CD1c-positive myeloid dendritic cell (primary cell): ENCODE measurements around the gene TENM3.

Experiments
- DNase-seq: peaks from one replicate; pipeline ENCODE4 v3.0.0-alpha.2; 2016; ENCODE audit errors: extremely low spot score

TENM3 gene

DNA sequence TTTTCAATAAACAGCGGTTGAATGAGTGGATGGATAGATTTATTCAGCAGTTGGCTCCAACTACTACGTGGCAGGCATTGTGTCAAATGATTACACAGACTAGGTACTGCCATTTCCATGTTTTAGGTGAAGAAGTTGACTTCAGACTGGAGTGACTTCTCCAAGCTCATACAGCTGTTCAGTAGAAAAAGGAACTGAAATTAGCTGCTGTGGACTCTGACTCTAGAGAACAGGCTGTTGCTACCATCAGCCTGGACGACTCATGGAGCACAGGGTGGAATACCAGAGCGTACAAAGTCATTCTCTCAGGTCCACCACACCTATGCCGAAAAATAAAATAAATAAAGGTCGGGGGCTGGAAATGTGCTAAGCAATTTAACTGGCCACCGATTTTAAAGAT lies 45.3 kb downstream of the TENM3 start:
- no peak for DNase-seq

DNA sequence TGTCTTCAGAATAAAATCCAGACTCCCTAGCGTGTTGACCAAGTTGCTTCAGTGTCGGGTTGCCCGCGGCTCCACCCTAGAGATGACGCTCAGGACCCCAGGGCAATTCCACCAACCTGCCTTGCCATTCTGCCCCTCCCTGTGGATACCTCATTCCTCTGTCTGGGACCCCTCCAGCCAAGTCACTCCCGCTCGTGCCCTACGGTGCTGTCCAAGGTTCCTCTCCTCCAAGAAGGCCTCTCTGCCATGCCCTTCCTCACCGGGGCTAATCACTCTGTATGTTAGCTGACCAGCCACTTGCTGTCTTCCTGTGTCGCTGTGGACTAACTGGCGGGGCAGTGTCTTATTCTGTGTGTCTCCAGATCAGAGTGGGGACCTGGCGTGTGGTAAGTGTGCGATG lies 46.6 kb downstream of the TENM3 start:
- no peak for DNase-seq

DNA sequence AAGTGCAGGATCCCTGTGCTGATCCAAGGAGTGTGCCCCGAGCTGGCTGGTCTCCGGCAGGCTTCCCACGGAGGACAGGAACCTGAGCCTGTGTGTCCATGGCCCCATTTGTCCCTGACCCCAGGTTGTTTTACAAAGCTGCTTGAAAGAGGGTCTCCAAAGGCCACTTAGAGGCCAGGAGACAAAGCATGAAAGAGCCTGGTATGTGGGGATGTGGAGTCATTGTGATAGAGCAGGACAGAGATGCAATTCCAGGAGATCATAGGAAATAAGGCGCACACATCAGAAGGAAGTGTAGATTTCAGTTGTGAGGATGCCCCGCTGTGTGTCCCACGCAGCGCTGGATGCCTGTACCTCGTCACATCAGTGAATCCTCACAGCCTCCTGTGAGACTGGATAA lies 48.0 kb downstream of the TENM3 start:
- no peak for DNase-seq

DNA sequence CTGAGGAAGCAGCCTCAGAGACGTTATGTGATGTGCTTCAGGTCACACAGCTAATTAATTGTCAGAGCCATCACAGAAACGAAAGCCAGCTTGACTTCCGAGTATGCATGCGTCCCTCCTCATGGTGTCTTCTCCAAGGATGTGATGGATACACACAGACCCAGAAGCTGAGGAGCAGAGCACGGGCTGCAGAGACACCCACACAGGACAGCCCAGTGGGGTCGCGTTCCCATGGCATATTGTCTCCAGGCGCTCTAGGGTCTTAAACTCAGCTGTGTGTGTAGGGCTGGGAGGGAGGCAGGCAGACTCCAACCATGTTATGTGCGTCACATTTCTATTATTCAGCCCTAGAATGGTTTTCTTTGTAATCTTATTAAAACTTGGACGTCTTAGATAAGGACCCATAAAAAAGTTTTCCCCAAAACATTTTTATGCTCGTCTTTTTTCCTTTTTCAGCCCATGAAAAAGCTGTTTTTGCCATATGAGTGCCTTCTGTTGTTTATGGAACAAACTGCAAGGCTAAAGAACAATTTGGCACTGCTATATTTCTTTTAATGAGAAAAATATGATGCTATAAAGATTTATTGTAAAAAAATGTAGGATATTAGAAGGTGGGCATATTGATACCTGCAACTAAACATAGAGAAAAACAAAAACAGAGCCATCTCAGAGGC lies 48.5 kb downstream of the TENM3 start:
- DNase-seq: no peak

DNA sequence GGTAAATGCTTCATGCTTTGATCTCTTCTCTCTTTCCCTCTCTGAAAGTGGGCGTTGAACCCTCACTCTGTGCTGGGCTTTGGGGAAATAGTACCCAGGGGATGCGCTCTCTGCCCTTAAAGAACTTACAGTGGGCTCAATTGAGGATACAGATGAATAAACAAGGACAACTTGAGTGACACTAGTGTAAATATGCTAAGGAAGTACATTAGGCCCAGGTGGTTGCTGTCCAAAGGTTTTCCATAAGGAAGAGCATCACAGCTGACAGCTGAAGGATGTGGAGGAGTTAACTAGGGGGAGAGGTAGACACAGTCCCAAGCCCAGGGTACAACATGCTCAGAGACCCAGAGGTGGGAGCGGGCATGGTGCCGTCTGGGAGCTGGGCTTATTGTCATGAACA lies 49.4 kb downstream of the TENM3 start:
- DNase-seq: no peak

DNA sequence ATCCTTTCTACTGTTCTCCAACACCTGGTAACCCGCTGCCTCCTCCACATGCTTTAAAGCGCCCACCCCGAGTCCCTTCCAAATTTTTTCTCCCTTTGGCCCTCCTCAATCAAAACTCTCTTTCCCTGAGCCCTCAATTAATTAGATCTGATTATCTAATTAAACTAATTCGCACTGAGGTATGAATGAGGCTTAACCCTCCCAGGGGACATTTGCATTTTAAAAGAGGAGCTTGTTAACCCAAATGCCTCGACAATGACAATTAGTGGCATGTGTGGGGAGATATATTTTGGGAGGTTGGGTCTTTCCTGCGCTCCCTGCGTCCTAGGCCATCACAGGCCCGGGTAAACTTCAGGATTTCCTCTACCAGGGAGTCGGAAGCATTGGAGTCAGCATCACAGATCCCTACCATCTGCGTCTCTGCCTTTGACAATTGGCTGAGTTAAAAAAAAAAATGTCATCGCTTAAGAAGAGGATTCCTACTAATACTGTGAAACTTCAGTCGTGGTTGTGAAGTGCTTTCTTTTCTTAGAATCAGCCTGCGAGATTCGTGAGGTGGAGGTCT lies 50.6 kb downstream of the TENM3 start:
- DNase-seq: no peak

DNA sequence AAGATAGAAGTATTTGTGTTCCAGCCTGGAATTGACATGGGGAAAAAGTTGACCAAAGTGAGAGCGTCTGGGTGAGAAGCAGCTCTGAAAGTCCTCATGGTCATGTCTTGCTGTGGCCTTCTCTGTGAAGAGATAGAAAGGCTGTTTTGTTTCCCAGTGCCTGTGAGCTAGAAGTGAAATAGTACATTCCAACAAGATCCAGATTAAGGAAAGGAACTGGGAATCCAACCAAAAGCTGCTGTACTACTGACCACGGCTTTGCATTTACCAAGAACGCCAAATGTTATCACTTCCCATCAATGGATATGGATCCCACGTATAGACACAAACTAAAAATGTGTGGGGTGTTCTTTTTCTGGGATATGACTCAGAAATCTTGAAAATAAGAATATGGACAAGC lies 51.2 kb downstream of the TENM3 start:
- DNase-seq: no peak

DNA sequence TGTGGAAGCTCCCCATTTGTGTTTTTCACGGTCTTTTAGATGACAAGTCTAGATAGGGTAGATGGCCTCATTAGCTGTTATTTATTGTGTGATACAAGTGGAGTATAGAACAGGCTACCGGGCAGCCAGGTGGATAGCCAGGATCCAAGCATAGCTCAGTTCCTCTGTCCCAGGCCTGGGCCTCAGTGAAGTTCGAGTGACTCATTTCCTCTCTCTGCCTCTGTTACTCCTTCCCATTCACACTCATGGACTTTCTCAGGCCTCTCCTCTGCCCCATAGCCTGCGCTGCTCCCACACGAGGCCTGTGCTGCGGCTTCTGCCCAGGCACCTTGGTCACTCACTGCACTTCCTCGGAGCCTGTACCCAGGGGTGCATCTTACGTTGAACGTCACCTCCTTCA lies 54.5 kb downstream of the TENM3 start:
- DNase-seq: no peak

DNA sequence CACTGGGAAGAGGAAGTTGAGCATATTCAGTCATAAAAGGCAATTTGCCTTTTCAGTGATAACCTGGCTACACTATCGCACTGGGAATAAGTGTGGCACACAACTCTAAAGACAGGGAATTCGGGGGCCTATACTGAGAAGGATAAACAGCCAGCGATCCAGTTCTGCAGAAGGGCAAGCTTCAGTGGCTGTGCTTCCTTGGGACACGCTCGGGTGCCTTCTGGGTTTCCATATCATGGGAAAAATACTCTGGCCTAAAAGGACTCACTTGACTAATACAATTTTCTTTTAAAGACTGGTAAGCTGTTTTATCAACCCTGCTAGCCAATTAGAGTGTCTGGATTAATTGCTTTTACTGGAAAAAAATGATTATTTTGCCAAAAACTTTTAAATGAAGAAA lies 58.5 kb downstream of the TENM3 start:
- DNase-seq: no peak

DNA sequence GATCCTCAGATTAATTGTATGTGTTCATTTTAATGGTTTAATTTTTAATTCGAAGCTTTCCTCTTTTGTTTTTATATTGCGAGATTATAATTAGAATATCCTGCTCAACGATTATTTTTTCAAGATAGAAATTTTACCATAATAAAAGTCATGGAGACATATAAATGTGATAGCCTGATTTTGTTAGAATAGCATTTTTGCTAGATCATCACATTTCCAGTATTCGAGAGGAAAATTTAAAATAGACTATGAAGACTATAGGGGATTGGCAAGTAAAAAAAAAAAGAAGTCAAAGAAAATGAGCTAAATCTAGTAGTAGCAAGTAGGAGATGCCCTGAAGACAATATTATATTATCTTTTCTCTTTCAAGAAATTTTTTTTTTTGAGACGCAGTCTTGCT lies 60.6 kb downstream of the TENM3 start:
- DNase-seq: no peak

DNA sequence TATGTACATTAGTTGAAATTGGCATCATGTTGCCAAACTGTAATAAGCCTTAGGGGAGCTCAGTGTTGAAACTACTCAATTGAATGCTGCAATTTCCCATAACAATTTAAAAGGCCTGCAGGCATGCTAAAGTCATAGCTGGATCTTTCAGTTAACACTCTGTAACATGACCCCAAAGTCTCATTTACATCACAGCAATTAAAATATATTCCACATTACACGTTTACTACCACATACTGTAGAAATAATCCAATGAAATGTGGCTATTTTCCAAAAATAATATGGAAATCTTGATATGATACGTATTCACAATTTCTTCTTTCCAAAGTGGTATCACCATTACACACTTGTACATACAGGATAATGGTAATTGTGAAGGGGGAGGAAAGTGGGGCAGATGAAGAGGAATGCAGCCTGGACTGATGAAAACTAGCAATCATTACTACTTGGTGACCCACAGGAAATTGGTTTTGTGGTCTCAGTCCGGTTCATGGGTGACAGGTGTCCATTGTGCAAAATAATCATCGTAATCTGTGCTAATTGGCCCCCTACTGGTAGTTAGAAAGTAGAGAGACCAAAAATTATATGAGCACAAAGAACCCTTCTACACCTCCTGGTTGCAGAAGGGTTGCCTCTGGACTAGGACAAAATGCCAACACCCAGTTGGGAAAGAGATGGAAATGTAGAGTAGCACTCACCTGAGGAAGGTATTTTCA lies 63.7 kb downstream of the TENM3 start:
- no peak for DNase-seq

DNA sequence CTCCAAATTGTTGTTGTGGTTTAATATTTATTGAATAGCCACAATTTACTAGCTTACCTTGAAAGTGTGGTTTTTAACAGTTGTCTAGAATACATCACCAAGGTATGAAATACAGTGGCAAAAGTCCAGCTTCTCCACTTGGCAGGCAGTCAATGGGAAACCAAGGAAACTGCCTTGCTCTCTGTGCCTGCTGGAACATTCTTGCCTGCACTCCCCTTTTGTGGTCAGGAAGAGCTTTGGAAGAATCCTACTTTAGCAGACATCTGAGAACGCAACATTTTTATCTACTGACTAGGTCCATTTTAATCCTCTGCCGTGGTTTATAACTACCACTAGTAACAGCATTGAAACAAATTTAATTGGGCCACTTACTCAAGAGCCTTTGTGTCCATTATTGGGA lies 64.5 kb downstream of the TENM3 start:
- DNase-seq: no peak

DNA sequence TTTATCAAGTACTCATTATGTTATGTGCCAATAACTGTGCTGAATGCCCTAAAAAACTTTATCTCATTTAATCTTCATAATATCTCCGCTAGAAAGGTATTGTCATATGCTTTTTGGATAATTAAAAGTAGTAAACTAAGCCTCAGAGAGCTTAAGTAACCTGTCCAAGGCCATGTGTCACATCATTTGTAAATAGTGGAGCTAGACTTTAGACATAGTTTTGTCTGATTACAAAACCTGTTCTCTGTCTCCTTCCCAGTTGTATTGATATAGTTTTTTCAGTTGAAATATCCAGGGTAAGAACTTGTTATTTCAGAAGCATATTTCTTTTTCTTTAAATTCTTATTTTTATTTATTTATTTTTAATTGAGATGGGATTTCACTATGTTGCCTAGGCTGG lies 66.7 kb downstream of the TENM3 start:
- no peak for DNase-seq

DNA sequence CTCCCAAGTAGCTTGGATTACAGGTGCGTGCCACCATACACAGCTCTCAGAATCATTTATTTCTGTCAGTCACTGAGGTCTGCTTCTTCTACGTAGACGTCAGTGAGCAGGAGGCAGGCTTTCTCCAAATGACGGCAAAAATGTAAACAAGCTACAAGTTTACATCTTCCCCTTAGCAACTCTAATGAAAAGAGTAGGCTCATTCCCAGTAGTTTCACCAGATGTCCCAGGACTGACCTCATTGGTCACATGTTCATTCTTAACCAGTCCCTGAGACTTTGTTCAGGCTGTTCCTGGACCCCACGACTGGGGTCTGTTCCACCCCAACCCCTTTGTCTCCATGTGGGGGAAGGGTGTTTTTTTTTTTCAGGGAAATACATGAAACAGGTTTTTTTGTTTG lies 67.1 kb downstream of the TENM3 start:
- no peak for DNase-seq

DNA sequence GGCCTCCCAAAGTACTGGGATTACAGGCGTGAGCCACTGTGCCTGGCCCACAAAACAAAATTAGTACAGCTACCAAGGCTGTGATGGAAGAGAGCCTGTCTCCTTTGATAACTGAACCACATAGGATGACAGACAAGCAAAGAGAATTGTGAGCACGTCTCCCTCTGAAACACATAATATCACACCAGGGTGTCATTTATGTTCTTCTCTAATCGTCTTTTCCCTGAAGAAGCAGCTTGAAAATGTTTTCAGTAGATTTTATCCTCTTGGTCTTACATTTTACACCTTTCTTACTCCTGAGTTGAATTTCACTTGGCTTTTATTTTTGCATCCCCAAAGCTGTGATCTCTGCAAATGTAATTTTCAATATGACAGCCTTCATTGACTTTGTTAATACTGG lies 67.8 kb downstream of the TENM3 start:
- DNase-seq: no peak

DNA sequence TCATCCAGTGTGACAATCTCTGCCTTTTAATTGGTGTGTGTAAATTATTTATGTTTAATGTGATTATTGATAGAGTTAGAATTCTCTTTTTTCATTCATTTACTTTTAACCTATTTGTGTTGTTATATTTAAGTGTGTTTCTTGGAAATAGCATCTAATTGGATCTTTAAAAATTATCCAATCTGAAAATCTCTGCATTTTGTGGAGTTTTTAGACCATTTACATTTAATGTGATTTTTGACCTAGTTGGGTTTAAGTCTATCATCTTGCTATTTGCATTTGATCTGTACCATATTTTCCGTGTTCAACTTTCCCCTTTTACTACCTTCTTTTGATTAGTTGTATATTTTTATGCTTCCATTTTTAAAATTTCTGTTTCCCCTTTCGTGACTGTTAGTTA lies 71.3 kb downstream of the TENM3 start:
- no peak for DNase-seq

DNA sequence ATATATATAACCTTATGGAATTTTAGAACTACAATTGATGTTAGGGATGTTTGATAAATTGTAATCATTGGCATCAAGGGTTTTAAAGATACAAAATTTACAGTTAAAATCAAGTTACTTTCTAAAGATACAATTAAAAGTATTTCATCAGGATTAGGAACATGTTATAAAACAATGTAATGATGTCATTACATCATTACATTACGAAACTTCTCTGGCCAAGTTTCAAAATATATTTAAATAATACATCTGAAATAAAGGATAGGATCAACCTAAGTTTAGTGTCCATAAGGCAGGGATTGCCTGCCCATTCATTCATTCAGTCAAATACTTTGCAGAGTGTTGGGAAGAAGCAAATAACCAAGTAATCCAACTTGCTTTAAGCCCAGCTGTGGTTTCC lies 75.1 kb downstream of the TENM3 start:
- no peak for DNase-seq

DNA sequence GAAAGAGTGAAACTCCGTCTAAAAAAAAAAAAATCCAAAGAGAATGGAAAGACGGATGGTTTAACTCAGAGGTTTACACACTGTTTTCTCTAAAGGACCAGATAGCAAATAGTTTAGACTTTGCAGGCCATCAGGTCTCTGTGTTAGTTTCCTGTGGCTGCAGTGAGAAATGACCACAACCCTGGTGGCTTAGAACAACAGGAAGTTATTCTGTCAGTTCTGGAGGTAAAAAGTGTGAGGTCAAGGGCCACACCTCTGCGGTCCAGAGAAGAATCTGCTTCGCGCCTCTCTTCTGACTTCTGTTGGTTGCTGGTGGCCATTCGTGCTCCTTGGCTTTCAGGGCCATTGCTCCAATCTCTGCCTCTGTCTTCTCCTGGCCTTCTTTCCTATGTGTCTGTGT lies 76.9 kb downstream of the TENM3 start:
- no peak for DNase-seq

DNA sequence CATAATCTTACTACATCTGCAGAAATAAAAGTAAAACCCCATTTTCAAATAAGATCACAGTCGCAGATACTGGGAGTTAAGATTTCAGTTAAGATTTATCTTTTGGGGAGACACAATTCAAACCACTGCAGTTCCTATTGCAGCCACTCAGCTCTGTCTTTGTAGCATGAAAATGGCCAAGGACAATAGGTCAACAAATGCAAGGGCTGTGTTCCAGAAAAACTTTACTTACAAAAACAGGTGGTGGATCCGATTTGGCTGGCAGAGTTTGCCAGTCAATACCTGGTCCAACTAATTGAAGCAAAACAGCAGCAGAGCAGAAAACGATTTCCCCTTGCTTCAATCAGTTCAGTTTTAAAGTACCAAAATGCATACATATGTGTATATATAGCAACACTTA lies 77.4 kb downstream of the TENM3 start:
- DNase-seq: no peak

DNA sequence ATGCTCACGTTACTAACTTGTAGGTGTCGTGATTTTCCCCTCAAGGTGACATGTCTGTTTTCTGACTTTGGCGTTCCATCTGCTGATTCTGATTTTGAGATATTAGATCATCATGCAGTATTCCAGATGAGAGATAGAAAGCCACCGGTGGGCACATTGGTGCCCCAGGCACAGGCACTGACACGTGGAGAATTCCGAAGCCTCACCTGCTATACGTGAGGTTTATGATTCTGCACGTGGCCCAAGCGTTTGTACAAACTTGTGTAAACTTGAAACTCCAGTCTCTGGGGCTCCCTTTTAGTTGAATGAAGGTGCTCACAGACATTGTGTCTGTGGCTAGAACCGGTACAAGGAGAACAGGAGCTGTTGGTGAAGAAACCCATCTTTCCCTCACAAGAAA lies 81.1 kb downstream of the TENM3 start:
- DNase-seq: no peak

DNA sequence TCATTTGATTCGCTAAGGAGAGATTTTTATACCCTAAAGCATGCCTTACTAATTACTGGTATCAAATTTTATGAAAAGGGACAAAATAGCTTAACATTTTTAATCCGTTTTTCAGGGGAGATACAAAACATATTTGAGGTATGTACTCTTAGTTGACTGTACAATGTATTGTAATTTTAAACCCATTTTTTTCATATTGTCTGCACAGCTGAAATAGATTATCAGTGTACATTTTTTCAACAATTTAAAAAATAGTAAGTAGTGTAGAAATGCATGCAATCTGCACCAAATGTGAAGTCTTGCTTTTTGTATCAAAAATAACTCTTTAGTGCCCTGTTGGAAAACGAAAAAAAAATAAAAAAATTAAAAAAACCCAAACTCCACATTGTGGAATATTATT lies 82.2 kb downstream of the TENM3 start:
- DNase-seq: no peak

DNA sequence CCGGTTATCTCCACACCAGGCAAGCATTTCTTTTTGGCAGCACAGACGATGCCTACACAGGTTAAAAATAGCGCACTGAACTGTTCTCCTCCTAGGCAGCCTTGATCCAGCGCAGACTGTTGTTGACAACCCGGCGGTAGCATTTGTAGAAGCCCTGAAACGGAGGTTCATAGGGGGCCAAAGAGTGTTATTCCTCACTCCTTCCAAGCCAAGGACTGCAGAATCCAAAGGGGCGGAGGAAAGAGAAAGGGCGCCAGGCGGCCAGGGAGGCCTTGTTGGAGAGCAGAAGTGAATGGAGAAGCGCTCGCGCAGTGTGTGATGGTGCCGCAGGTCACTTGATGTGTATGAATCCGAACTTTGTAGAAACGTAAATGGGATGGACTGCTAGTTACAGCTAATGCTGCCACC lies 82.7 kb downstream of the TENM3 start:
- no peak for DNase-seq

DNA sequence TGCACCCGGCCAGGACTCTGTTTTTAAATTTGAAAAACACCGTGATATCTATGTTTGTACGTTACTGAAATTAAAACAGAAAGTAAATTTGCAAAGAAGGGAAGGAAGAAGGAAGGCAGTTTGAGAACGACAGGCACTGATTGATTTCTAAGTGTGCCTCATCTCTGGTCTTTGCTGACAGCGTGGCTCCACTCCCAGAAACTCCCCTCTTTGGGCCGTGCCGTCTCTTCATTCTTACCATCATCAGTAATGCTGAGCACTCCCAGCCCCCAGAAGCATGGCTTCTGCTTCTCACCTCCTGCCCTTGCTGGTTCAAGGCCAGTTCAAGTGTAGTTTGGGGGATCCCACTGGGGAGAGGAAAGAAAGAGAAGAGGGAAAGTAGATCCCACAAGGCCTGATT lies 85.3 kb downstream of the TENM3 start:
- DNase-seq: no peak

DNA sequence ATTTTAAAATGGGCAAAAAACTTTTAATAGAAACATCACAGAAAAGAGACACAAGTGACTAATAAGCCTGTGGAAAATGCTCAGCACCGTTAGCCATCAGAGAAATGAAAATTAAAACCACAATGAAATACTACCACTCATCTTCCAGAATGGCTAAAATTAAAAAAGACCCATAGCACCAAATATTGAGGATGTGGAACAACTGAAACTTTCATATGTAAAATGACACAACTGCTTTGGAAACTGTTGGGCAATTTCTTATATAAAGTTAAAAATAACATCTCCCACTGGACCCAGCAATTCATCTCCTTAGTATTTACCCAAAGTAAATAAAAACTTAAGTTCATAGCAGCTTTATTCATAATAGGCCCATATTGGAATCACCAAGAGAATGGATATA lies 94.2 kb downstream of the TENM3 start:
- DNase-seq: no peak
